Lung (tissue), 12 donors: Measurements from ENCODE around the gene RAP1A. TPM values are rescaled to one million over a fixed set of nuclear protein-coding genes. Genes with fewer than 3 reads are reported as not detected.

Experiments used
- ATAC-seq: fragments of 200-7000 bp; cut with Tn5 transposase; one replicate; pipeline ENCODE4 v1.9.1; 2020; ENCODE audit warnings: moderate number of reproducible peaks; ENCODE audit not compliant: insufficient read depth, low FRiP score
- DNase-seq, 3 donors: peaks; one replicate each; pipeline ENCODE4 v3.0.0-alpha.2; 2013 to 2017
- H3K27ac ChIP-seq, 2 donors: one replicate each; pipeline ENCODE4 v1.5.1; 2013; ENCODE audit warnings: mild to moderate bottlenecking in 2 of 2, moderate library complexity in 2 of 2, control low read depth in 1 of 2, inconsistent platforms in 1 of 2, low read depth in 1 of 2, low read length in 1 of 2
- H3K27me3 ChIP-seq, 3 donors: one replicate each; pipeline ENCODE4 v1.5.1; 2013; ENCODE audit warnings: low read length in 2 of 3; ENCODE audit not compliant: control insufficient read depth in 3 of 3, insufficient read depth in 3 of 3
- H3K36me3 ChIP-seq, 4 donors: one replicate each; pipeline ENCODE4 v1.5.1; 2013; ENCODE audit warnings: low read length in 4 of 4, mild to moderate bottlenecking in 1 of 4, moderate library complexity in 1 of 4; ENCODE audit not compliant: control insufficient read depth in 4 of 4, insufficient read depth in 4 of 4
- H3K4me1 ChIP-seq, 5 donors: one replicate each; pipeline ENCODE4 v1.5.1; 2013; ENCODE audit warnings: low read length in 5 of 5, mild to moderate bottlenecking in 2 of 5, moderate library complexity in 1 of 5; ENCODE audit not compliant: control insufficient read depth in 5 of 5, insufficient read depth in 5 of 5
- H3K4me3 ChIP-seq: one replicate; pipeline ENCODE4 v1.5.1; 2013; ENCODE audit warnings: mild to moderate bottlenecking, control low read depth, moderate library complexity
- H3K9ac ChIP-seq, 2 donors: one replicate each; pipeline ENCODE4 v1.5.1; 2013; ENCODE audit warnings: low read length in 2 of 2, control low read depth in 1 of 2; ENCODE audit not compliant: insufficient read depth in 1 of 2
- H3K9me3 ChIP-seq, 4 donors: one replicate each; pipeline ENCODE4 v1.5.1; 2013; ENCODE audit warnings: low read length in 3 of 4, mild to moderate bottlenecking in 1 of 4, moderate library complexity in 1 of 4; ENCODE audit not compliant: control insufficient read depth in 4 of 4, insufficient read depth in 3 of 4
- CTCF ChIP-seq: IDR thresholded peaks from 2 replicates; pipeline ENCODE4 v1.5.1; 2012; ENCODE audit warnings: mild to moderate bottlenecking; ENCODE audit errors: control extremely low read depth, extremely low read depth
- WGBS, 2 donors: extraction: QIAGEN DNeasy Blood & Tissue Kit; methylation state at CpG; one replicate each; pipeline ENCODE4 v1.1.7; 2013; 5-methylcytosine and 5-hydroxymethylcytosine counted together
- polyA plus RNA-seq, 2 donors: library from polyadenylated mRNA; stranded (reverse); fragments of 200-250 nt; gene quantifications; one replicate each; pipeline ENCODE4 v1.2.1, GENCODE V29; 2013
- total RNA-seq, 2 donors: library from RNA; depleted of rRNA in 1 of 2; stranded (reverse); fragments of >200 nt in 1 of 2; gene quantifications; one replicate each; pipeline ENCODE4 v1.2.1, GENCODE V29; 2014 to 2021
- donor health status: control.
- donor health status: control.
- donor health status: Bipolar disorder and iron deficiency.
- donor health status: healthy.
- donor health status: DM: yes; HTN: yes; CAD: no.

RAP1A gene
- total and polyA plus RNA-seq, 4 donors = 64.5 to 97.3 (median 77.6) TPM

- H3K36me3 ChIP-seq = no peaks in the 10 kb centered on the region
- no peak overlapping the region for H3K27ac ChIP-seq
- DNase-seq (no peak), ATAC-seq (no peak)
- H3K9me3 ChIP-seq = no peaks in the 10 kb centered on the region
- peaks cover 0 to 3% (median 0%) of the 10 kb centered on the region in 5 donors for H3K4me1 ChIP-seq
- H3K9ac ChIP-seq = no peak overlapping the region
- TF ChIP-seq CTCF = no peak
- no peak overlapping the region for H3K4me3 ChIP-seq
- H3K27me3 ChIP-seq = no peaks in the 10 kb centered on the region
- 75 to 85% methylated on average over 4 of the region's 4 CpGs for WGBS, 2 donors
These were observed 128.4 kb downstream of the RAP1A start for GRCh38 chr1:111747947-111748346.

DNA sequence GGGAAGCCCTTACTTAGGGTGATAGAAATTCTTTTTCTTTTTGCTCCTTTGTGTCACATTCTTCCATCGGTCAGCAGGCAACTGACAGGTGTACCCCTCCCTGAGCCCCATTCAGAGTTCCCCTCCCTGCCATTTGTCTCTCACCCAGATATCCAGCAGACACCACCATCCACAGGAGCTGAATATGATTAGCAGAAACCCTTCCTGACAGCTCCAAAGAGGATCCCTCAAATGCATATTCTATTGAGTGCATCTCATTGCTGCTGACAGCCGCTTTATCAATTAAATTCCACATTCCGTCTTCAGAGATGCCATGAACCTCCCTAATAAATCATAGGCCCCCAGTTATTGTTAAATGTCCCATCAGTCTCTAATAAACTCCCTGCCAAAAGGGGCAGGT lies 130.0 kb downstream of the RAP1A start:
- Histone ChIP-seq H3K9me3 (no peaks in the 10 kb centered on the region), H3K4me1 (peaks cover 0 to 2% (median under 1%) of the 10 kb centered on the region in 5 donors), H3K36me3 (no peaks in the 10 kb centered on the region), H3K27me3 (no peaks in the 10 kb centered on the region), H3K9ac (no peak overlapping the region), H3K4me3 (no peak overlapping the region), H3K27ac (no peak overlapping the region)
- no peak for ATAC-seq
- WGBS, 2 donors = 77 to 92% methylated on average over 3 of the region's 3 CpGs
- DNase-seq = no peak
- TF ChIP-seq CTCF = no peak

DNA sequence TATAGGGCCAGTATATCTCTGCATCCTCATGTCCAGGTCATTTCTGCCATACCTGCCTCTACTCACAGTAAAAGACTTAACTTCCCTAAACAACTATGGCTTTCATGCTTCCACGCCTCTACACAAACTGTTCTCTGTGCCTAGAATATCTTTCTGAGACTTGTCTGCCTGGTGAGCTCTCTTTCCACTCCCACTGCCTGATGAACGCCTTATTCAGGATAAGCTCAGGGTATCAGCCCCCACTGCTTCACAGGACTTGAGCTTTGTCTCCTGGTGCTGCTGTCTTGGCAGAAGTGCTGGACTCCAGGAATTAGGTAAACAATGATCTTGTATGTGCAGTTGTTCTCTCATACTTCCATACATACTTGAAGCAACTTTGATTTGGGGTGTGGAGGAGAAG lies 131.3 kb downstream of the RAP1A start:
- TF ChIP-seq CTCF = no peak
- no peaks in the 10 kb centered on the region for H3K27me3 ChIP-seq
- peaks cover 0 to under 1% (median 0%) of the 10 kb centered on the region in 4 donors for H3K9me3 ChIP-seq
- no peak for ATAC-seq
- H3K4me3 ChIP-seq = no peak overlapping the region
- H3K4me1 ChIP-seq = peaks cover 0 to 7% (median 1%) of the 10 kb centered on the region in 5 donors
- H3K36me3 ChIP-seq = no peaks in the 10 kb centered on the region
- no peak for DNase-seq
- 75 to 90% methylated on average over 2 of the region's 2 CpGs for WGBS, 2 donors
- H3K27ac ChIP-seq = no peak overlapping the region
- no peak overlapping the region for H3K9ac ChIP-seq
